ENCODE results near the gene PTPRG. TPM values are rescaled to one million over a fixed set of nuclear protein-coding genes. Genes with fewer than 3 reads are reported as not detected.

The PTPRG gene
- total and polyA plus RNA-seq, 2 of the 13 experiments (the other 11 are each of a cell fraction or from before 2014, with no cell fraction given), result 8.0 to 25.3 TPM

- TF ChIP-seq ZBTB44 (CRISPR knock-in tag; IDR thresholded peaks at IDR 0.05) (no peak), ZBTB43 (CRISPR knock-in tag; conservative IDR thresholded peaks at IDR 0.05) (no peak), ZNF547 (CRISPR knock-in tag; IDR thresholded peaks at IDR 0.05) (no peak)
Observed at GRCh38 chr3:62277450-62277849, 716.1 kb downstream of the PTPRG start (continued).

GRCh38 chr3:62277986-62278385 lies 716.6 kb downstream of the PTPRG start:
- no peak for TF ChIP-seq ZNF335 (CRISPR knock-in tag; IDR thresholded peaks at IDR 0.05)
- no peak for TF ChIP-seq GATAD2A (CRISPR knock-in tag; IDR thresholded peaks at IDR 0.05)
- no peak for TF ChIP-seq ELF4 (CRISPR knock-in tag; IDR thresholded peaks at IDR 0.05; ENCODE audit: borderline replicate concordance)
- intact Hi-C loops (cut with micrococcal nuclease; ENCODE audit: unreplicated experiment), result no loop called here
- H3K79me2 ChIP-seq (ENCODE audit: insufficient read depth, low read length), result no peaks in the 10 kb centered on the region
- in situ Hi-C loops (cut with HindIII; ENCODE audit: extremely low pct_ligation_motif_present, low pct_unique_long_range_greater_than_20kb), result no loop called here
- no peaks in the 10 kb centered on the region for H3K9me3 ChIP-seq (ENCODE audit: low read length)
- no peak for ATAC-seq
- H4K20me1 ChIP-seq (ENCODE audit: insufficient read depth, low read length), result no peaks in the 10 kb centered on the region
- ChIA-PET CTCF (ENCODE audit: low intra/inter-chr PET ratio, low total read pairs) (no interaction called here), POLR2A (no interaction called here)
- no peak for FAIRE-seq
- H2AFZ ChIP-seq (ENCODE audit: low read length), result no peak overlapping the region
- DNase-seq (ENCODE audit: low spot score), result no peak
- H3K27ac ChIP-seq (ENCODE audit: extremely low read length, insufficient read depth, low read length), result no peak overlapping the region
- no peak overlapping the region for H3K9ac ChIP-seq (ENCODE audit: insufficient read depth, low read depth, low read length)
- no peak overlapping the region for H3K4me2 ChIP-seq (ENCODE audit: low read depth, low read length)
- H3K36me3 ChIP-seq (replicated peaks in 1 of 2; ENCODE audit: control insufficient read depth in 1 of 2, insufficient read depth in 2 of 2, low read length in 2 of 2), result peaks cover 4 to 16% of the 10 kb centered on the region in 2 experiments; a peak in 3 of 5 replicates
- BruUV-seq (replicated peaks), result no TSS peak
- H3K4me3 ChIP-seq (replicated peaks in 1 of 3; ENCODE audit: insufficient read depth in 1 of 3, low read depth in 2 of 3, low read length in 3 of 3), result no peak overlapping the region
- no peaks in the 10 kb centered on the region for H3K4me1 ChIP-seq (ENCODE audit: insufficient read depth, low read length)
- H3K27me3 ChIP-seq (ENCODE audit: control insufficient read depth in 1 of 2, insufficient read depth in 2 of 2, low read length in 2 of 2), result no peaks in the 10 kb centered on the region

All from HepG2 (cell line).